Measurements from ENCODE around the gene OR4Q2. TPM values are rescaled to one million over a fixed set of nuclear protein-coding genes. Genes with fewer than 3 reads are reported as not detected.

The OR4Q2 gene
- total RNA-seq, 3 donors from 2014 or later (not counting 1 experiment from before 2014, with no cell fraction given), result not detected

DNA sequence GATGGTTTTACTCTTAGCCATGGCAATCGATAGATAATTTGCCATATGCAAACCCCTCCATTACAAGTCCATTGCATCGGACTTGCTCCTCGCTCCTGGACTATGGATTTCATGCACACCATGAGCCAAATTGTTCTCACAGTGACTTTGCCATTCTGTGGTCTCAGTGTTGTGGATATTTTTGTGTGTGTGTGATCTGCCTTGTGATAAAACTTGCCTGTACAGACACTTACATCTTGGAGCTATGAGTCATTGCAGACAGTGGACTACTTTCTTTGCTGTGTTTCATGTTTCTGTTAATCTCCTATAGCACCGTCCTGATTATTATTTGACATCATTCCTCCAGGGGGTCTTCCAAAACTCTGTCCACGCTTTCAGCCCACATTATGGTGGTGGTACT, 42.3 kb downstream of the OR4Q2 start:
- peaks cover 2 to 5% of the 10 kb centered on the region in 2 donors for H3K9me3 Mint-ChIP-seq
- TF ChIP-seq, protein P1, sequence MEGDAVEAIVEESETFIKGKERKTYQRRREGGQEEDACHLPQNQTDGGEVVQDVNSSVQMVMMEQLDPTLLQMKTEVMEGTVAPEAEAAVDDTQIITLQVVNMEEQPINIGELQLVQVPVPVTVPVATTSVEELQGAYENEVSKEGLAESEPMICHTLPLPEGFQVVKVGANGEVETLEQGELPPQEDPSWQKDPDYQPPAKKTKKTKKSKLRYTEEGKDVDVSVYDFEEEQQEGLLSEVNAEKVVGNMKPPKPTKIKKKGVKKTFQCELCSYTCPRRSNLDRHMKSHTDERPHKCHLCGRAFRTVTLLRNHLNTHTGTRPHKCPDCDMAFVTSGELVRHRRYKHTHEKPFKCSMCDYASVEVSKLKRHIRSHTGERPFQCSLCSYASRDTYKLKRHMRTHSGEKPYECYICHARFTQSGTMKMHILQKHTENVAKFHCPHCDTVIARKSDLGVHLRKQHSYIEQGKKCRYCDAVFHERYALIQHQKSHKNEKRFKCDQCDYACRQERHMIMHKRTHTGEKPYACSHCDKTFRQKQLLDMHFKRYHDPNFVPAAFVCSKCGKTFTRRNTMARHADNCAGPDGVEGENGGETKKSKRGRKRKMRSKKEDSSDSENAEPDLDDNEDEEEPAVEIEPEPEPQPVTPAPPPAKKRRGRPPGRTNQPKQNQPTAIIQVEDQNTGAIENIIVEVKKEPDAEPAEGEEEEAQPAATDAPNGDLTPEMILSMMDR (IDR thresholded peaks at IDR 0.05), result no peak
- H3K27me3 Mint-ChIP-seq (ENCODE audit: low read depth in 2 of 2), result no peaks in the 10 kb centered on the region
- H3K4me3 ChIP-seq (ENCODE audit: low read length), result no peak overlapping the region
- intact Hi-C loops (cut with micrococcal nuclease), result no loop called here
- H3K27me3 ChIP-seq (ENCODE audit: control insufficient read depth, insufficient read depth, low read length), result no peaks in the 10 kb centered on the region
- DNase-seq (no peak), ATAC-seq (no peak)
- no peaks in the 10 kb centered on the region for H3K4me1 Mint-ChIP-seq
- no peaks in the 10 kb centered on the region for H3K9me3 ChIP-seq (ENCODE audit: control insufficient read depth, insufficient read depth, low read length)
- H3K4me3 Mint-ChIP-seq, result no peak overlapping the region
- H3K27ac Mint-ChIP-seq, result no peak overlapping the region
- H3K36me3 Mint-ChIP-seq, result no peaks in the 10 kb centered on the region
- 94% methylated on average over 4 of the region's 5 CpGs for WGBS (ENCODE audit: insufficient coverage)
- H3K36me3 ChIP-seq (ENCODE audit: control insufficient read depth, insufficient read depth, low read length), result no peaks in the 10 kb centered on the region
- no peak overlapping the region for H3K27ac ChIP-seq (ENCODE audit: low read length)
- H3K4me1 ChIP-seq (ENCODE audit: control insufficient read depth, insufficient read depth, low read length), result no peaks in the 10 kb centered on the region

DNA sequence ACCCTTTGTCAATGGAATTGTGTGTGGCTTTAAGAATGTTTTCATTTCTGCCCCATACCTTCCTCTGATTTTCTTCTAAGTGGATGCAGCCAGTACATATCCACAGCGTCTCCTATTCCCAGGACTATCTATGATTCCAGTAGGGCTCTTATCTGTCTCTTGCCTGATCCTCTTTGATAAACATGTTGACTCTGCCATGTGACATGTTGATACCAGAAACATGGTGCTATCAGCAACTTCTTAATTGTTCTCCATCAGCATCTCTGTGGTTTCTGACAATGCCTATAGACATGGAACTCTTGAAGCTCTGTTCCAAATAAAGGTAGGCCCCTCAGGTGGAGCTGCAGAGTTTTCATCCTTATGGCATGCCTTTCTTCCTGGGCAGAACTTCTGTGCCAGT, 46.2 kb downstream of the OR4Q2 start:
- no peaks in the 10 kb centered on the region for H3K9me3 ChIP-seq (ENCODE audit: control insufficient read depth, insufficient read depth, low read length)
- Mint-ChIP-seq H3K27me3 (ENCODE audit: low read depth in 2 of 2) (no peaks in the 10 kb centered on the region), H3K36me3 (no peaks in the 10 kb centered on the region), H3K9me3 (no peaks in the 10 kb centered on the region), H3K4me3 (no peak overlapping the region), H3K4me1 (no peaks in the 10 kb centered on the region), H3K27ac (no peak overlapping the region)
- no peak overlapping the region for H3K27ac ChIP-seq (ENCODE audit: low read length)
- H3K4me3 ChIP-seq (ENCODE audit: low read length), result no peak overlapping the region
- H3K36me3 ChIP-seq (ENCODE audit: control insufficient read depth, insufficient read depth, low read length), result no peaks in the 10 kb centered on the region
- no peak for ATAC-seq
- intact Hi-C loops (cut with micrococcal nuclease), result no loop called here
- WGBS (ENCODE audit: insufficient coverage), result 83% methylated on average over 1 of the region's 1 CpG
- no peak for DNase-seq
- TF ChIP-seq, protein P1 (IDR thresholded peaks at IDR 0.05), result no peak
- H3K4me1 ChIP-seq (ENCODE audit: control insufficient read depth, insufficient read depth, low read length), result no peaks in the 10 kb centered on the region
- H3K27me3 ChIP-seq (ENCODE audit: control insufficient read depth, insufficient read depth, low read length), result no peaks in the 10 kb centered on the region

Other genes with a start within 250 kb of the OR4Q2 start
- not detected for gene OR4M1, start 228.7 kb upstream of the OR4Q2 start, total RNA-seq
- gene OR4N2, start 198.4 kb upstream of the OR4Q2 start, total RNA-seq, result not detected
- not detected for gene OR4K2, start 127.0 kb upstream of the OR4Q2 start, total RNA-seq
- not detected for gene OR4K5, start 81.6 kb upstream of the OR4Q2 start, total RNA-seq
- gene OR4K1, start 71.2 kb upstream of the OR4Q2 start, total RNA-seq, result not detected
- not detected for gene OR4K15, start 26.6 kb upstream of the OR4Q2 start, total RNA-seq
- not detected for gene OR4K14, start 17.1 kb downstream of the OR4Q2 start, total RNA-seq
- not detected for gene OR4K13, start 33.9 kb downstream of the OR4Q2 start, total RNA-seq
- gene OR4L1, start 57.9 kb downstream of the OR4Q2 start, total RNA-seq, result not detected
- not detected for gene OR4K17, start 108.6 kb downstream of the OR4Q2 start, total RNA-seq
- gene OR4N5, start 136.7 kb downstream of the OR4Q2 start, total RNA-seq, result not detected
- gene OR11G2, start 188.7 kb downstream of the OR4Q2 start, total RNA-seq, result not detected
- not detected for gene OR11H6, start 221.5 kb downstream of the OR4Q2 start, total RNA-seq
- gene OR11H7, start 226.8 kb downstream of the OR4Q2 start, total RNA-seq, result not detected
- not detected for gene OR11H4, start 237.1 kb downstream of the OR4Q2 start, total RNA-seq

Data from natural killer cell (primary cell).